ENCODE data around the gene XPNPEP3. TPM values are rescaled to one million over a fixed set of nuclear protein-coding genes. Genes with fewer than 3 reads are reported as not detected.

The XPNPEP3 gene
- total RNA-seq, 6 experiments from 2014 or later: 22.7 to 30.5 (median 29.0) TPM

- H3K36me3 Mint-ChIP-seq (ENCODE audit: low read depth): peaks cover 5% of the 10 kb centered on the region
- H3K9me3 Mint-ChIP-seq: no peaks in the 10 kb centered on the region
- H3K27me3 Mint-ChIP-seq (ENCODE audit: insufficient read depth): no peaks in the 10 kb centered on the region; the same call in 1 of the 2 replicates
- H3K4me1 Mint-ChIP-seq (ENCODE audit: low read depth): no peaks in the 10 kb centered on the region
- DNase-seq: no peak
- no peak for TF ChIP-seq CTCF (IDR thresholded peaks at IDR 0.05)
- H3K4me3 Mint-ChIP-seq: no peak overlapping the region
- no peak overlapping the region; the same call in 1 of the 2 replicates for H3K27ac Mint-ChIP-seq
These were observed 20.5 kb downstream of the XPNPEP3 start for GRCh38 chr22:40877488-40877887.

DNA sequence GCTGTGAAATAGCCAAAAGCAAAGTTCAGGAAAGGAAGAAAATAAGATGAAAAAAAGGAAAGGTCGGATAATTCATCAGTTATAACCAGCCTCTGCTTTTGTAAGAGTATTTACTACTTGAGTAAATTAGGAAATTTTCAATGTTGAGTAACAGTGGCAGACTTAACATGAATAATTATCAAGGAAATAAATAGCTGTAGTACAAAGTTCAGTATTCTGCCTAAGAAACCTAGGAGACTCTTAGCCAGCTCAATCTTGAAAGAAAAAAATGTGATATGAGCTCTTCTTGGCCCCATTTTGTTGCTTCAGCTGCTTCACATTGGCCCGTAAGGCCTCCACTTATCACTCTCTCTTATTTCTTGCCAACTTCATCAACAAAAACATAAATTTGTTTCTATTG is 22.0 kb downstream of the XPNPEP3 start:
- Mint-ChIP-seq H3K9me3 (no peaks in the 10 kb centered on the region), H3K27ac (no peak overlapping the region), H3K36me3 (ENCODE audit: low read depth) (peaks cover 5% of the 10 kb centered on the region), H3K4me1 (ENCODE audit: low read depth) (no peaks in the 10 kb centered on the region), H3K27me3 (ENCODE audit: insufficient read depth) (no peaks in the 10 kb centered on the region; the same call in 1 of the 2 replicates), H3K4me3 (no peak overlapping the region)
- no peak for DNase-seq
- no peak for TF ChIP-seq CTCF (IDR thresholded peaks at IDR 0.05)

- H3K4me3 Mint-ChIP-seq: no peak overlapping the region
- H3K27me3 Mint-ChIP-seq (ENCODE audit: insufficient read depth): no peaks in the 10 kb centered on the region
- H3K36me3 Mint-ChIP-seq (ENCODE audit: low read depth): peaks cover 13% of the 10 kb centered on the region
- no peak for TF ChIP-seq CTCF (IDR thresholded peaks at IDR 0.05)
- H3K4me1 Mint-ChIP-seq (ENCODE audit: low read depth): peaks cover 5% of the 10 kb centered on the region; the same call in 1 of the 2 replicates
- 0 out of 2 replicates have a peak overlapping the region, but pooled peaks have one; percentile 11 for H3K27ac Mint-ChIP-seq
- no peak for DNase-seq
- no peaks in the 10 kb centered on the region for H3K9me3 Mint-ChIP-seq
These were observed 32.2 kb downstream of the XPNPEP3 start for GRCh38 chr22:40889116-40889515.

DNA sequence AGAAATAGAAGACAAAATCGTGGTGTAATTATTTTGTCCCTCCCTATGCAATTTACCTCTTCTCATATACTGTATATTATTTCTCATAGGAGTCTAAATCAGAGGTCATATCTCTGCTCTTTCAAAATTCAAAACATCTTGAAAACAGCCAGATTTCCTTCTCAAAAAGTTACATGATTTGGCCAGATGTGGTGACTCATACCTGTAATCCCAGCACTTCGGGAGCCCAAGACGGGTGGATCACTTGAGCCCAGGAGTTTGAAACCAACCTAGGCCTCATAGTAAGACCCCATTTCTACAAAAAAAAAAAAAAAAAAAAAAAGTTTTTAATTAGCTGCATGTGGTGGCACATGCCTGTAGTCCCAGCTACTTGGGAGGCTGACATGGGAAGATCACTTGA is 33.9 kb downstream of the XPNPEP3 start:
- H3K27me3 Mint-ChIP-seq (ENCODE audit: insufficient read depth): no peaks in the 10 kb centered on the region
- H3K27ac Mint-ChIP-seq: no peak overlapping the region
- no peak overlapping the region for H3K4me3 Mint-ChIP-seq
- H3K36me3 Mint-ChIP-seq (ENCODE audit: low read depth): peaks cover 13% of the 10 kb centered on the region
- H3K4me1 Mint-ChIP-seq (ENCODE audit: low read depth): peaks cover 5% of the 10 kb centered on the region; the same call in 1 of the 2 replicates
- peak; percentile 0 for DNase-seq
- H3K9me3 Mint-ChIP-seq: no peaks in the 10 kb centered on the region
- TF ChIP-seq CTCF (IDR thresholded peaks at IDR 0.05): no peak

DNA sequence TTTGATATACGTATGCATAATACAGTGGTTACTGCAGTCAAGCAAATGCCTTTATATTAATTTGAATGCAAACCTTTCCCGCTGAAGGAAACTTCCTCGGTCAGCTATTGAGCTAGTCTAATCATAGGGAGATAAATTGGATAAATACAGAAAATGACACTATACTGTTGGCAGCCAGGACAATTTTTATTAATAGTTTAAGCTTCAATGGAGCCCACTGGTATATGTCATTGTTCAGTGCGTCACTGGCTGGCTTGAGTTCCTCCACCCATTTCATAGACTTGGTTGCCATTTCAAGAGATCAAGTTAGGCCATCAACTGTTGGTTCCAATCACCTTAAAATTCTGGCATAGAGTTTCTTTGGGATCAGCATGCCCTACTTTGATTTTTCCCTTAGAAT is 37.5 kb downstream of the XPNPEP3 start:
- Mint-ChIP-seq H3K36me3 (ENCODE audit: low read depth) (no peaks in the 10 kb centered on the region; the same call in 1 of the 2 replicates), H3K27ac (no peak overlapping the region), H3K9me3 (no peaks in the 10 kb centered on the region), H3K4me3 (no peak overlapping the region), H3K27me3 (ENCODE audit: insufficient read depth) (no peaks in the 10 kb centered on the region), H3K4me1 (ENCODE audit: low read depth) (peaks cover 14% of the 10 kb centered on the region)
- TF ChIP-seq CTCF (IDR thresholded peaks at IDR 0.05): no peak
- no peak for DNase-seq
